22Rv1 (cell line): ENCODE data around the gene CRYAA.

ENCODE experiments used
- CTCF ChIP-seq: fragments of 450-650 bp; IDR thresholded peaks from 2 replicates; pipeline ENCODE4 v1.5.1; 2017; ENCODE audit warnings: mild to moderate bottlenecking
- ZFX ChIP-seq: fragments of 450-650 bp; IDR thresholded peaks from 2 replicates; pipeline ENCODE4 v1.6.1; 2017; ENCODE audit warnings: antibody characterized with exemption, borderline replicate concordance

- no peak for TF ChIP-seq CTCF
- no peak for TF ChIP-seq ZFX
Measured at GRCh38 chr21:43209575-43210453, 41.0 kb downstream of the CRYAA start.
